Measurements from ENCODE around the gene MMP1.

Gene MMP1

DNA sequence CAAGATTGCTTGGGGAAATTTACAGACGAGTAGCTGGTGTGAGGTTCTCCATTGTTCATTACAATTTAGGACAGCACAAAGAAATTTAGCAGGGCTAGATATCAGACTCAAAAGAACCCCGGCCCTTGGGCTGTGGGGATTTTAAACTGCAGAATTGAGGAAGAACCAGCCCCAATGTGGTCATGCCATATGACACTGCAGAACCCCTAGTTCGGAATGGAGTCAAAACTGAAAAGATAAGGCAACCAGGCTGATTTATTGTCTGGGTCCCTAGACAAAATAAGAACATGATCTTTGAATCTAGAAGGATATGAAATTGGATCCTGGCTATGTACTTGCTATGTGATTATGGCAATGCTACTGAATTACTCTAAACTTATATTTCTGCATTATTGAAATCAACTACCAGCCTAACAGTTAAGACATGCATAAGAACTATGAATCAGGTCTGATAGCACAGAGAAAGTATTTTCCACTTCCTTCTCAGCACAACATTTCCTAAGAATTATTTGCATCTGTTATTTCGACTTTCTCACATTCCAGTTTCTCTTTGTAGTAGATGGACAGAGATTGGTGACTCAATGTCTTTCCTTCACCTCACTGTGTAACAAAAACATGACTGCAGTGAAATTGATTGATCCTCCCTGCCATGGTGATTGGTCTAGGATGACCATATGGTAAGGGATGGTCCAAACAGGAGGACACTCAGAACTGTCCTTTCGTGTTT lies 32.2 kb upstream of the MMP1 start:
- no peak overlapping the region for H3K27ac ChIP-seq (ENCODE audit: low read depth, low read length, poor library complexity, severe bottlenecking)
- H2AFZ ChIP-seq (ENCODE audit: low read length), result no peak overlapping the region
- no peaks in the 10 kb centered on the region for H4K20me1 ChIP-seq (ENCODE audit: insufficient read depth, low read length)
- no peaks in the 10 kb centered on the region; the same call in 1 of the 2 replicates for H3K27me3 ChIP-seq (ENCODE audit: insufficient read depth, low read length)
- H3F3A ChIP-seq (ENCODE audit: insufficient read depth, low read length), result no peaks in the 10 kb centered on the region
- H3K9me3 ChIP-seq (ENCODE audit: low read length), result no peaks in the 10 kb centered on the region
- H3K9me2 ChIP-seq (ENCODE audit: low read depth, low read length), result no peaks in the 10 kb centered on the region
- no peaks in the 10 kb centered on the region for H3K79me2 ChIP-seq (ENCODE audit: insufficient read depth, low read length)
- no peak overlapping the region for H3K4me2 ChIP-seq (ENCODE audit: low read length)
- H3K36me3 ChIP-seq (ENCODE audit: insufficient read depth, low read length), result no peaks in the 10 kb centered on the region
- H3K4me3 ChIP-seq (ENCODE audit: low read depth, low read length, poor library complexity, severe bottlenecking), result no peak overlapping the region
- TF ChIP-seq, protein P1, sequence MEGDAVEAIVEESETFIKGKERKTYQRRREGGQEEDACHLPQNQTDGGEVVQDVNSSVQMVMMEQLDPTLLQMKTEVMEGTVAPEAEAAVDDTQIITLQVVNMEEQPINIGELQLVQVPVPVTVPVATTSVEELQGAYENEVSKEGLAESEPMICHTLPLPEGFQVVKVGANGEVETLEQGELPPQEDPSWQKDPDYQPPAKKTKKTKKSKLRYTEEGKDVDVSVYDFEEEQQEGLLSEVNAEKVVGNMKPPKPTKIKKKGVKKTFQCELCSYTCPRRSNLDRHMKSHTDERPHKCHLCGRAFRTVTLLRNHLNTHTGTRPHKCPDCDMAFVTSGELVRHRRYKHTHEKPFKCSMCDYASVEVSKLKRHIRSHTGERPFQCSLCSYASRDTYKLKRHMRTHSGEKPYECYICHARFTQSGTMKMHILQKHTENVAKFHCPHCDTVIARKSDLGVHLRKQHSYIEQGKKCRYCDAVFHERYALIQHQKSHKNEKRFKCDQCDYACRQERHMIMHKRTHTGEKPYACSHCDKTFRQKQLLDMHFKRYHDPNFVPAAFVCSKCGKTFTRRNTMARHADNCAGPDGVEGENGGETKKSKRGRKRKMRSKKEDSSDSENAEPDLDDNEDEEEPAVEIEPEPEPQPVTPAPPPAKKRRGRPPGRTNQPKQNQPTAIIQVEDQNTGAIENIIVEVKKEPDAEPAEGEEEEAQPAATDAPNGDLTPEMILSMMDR (IDR thresholded peaks at IDR 0.05; ENCODE audit: low read length), result no peak
- TF ChIP-seq EZH2 (IDR thresholded peaks at IDR 0.05; ENCODE audit: borderline replicate concordance, low read length), result no peak
- no peaks in the 10 kb centered on the region for H3K4me1 ChIP-seq (ENCODE audit: insufficient read depth, low read length, severe bottlenecking)
- H3K9ac ChIP-seq (ENCODE audit: low read length), result no peak overlapping the region

DNA sequence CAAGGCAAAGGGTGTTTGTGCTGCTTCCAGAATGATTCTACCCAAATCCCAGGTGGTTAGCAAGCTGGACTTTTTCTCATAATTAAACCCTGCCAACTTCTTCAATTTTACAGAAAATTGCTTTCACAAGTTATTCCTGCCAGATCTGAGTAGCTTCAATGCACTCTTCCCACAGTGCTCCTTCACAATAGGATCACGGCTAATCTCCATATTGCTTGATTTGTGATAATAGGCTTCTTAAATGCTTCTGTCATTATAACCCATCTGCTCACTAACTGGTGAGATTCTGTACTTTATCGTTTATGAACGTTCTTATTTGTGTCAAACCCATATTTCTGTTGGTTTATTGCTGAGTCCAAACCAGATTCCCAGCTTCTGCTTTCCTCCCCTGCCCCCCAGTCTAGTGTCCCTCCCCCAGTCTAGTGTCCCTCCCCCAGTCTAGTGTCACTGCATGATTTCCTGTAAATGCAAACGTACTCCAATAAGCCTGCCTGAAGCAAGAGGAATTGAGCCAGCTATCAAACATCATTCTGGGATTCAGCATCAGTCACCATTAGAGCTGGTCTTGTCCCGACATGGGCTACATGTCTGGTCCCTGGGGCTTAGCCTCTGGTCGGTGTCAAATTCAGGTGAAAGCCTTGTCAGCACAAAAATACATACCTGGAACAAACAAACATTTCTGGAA lies 31.5 kb upstream of the MMP1 start:
- Histone ChIP-seq H3K27me3 (ENCODE audit: insufficient read depth, low read length) (no peaks in the 10 kb centered on the region; the same call in 1 of the 2 replicates), H3K36me3 (ENCODE audit: insufficient read depth, low read length) (no peaks in the 10 kb centered on the region), H4K20me1 (ENCODE audit: insufficient read depth, low read length) (no peaks in the 10 kb centered on the region), H2AFZ (ENCODE audit: low read length) (no peak overlapping the region), H3K4me3 (ENCODE audit: low read depth, low read length, poor library complexity, severe bottlenecking) (no peak overlapping the region), H3K9ac (ENCODE audit: low read length) (no peak overlapping the region), H3K9me2 (ENCODE audit: low read depth, low read length) (no peaks in the 10 kb centered on the region), H3K9me3 (ENCODE audit: low read length) (no peaks in the 10 kb centered on the region), H3K4me1 (ENCODE audit: insufficient read depth, low read length, severe bottlenecking) (no peaks in the 10 kb centered on the region), H3F3A (ENCODE audit: insufficient read depth, low read length) (no peaks in the 10 kb centered on the region), H3K4me2 (ENCODE audit: low read length) (no peak overlapping the region), H3K27ac (ENCODE audit: low read depth, low read length, poor library complexity, severe bottlenecking) (no peak overlapping the region), H3K79me2 (ENCODE audit: insufficient read depth, low read length) (no peaks in the 10 kb centered on the region)
- no peak for TF ChIP-seq EZH2 (IDR thresholded peaks at IDR 0.05; ENCODE audit: borderline replicate concordance, low read length)
- TF ChIP-seq, protein P1 (IDR thresholded peaks at IDR 0.05; ENCODE audit: low read length), result no peak

DNA sequence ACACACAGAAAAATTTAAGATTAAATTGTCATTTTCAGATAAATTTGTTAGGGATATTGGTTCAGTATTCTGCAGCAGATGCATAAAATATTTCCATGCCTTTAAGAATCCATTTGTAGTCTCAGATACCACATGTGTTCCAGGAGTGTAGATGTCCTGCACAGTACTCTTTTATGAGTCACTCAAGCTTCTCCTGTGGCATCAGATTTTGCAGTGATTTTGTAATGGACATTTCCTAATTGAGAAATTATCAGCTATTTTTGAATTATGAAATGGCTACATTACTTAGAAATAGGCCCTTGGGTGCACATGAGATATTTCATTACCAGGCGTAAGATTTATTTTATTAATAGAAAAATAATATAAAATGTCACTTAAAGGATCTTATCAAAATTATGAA lies 26.6 kb upstream of the MMP1 start:
- no peak overlapping the region for H3K4me2 ChIP-seq (ENCODE audit: low read length)
- H3K4me3 ChIP-seq (ENCODE audit: low read depth, low read length, poor library complexity, severe bottlenecking), result no peak overlapping the region
- H3K9me3 ChIP-seq (ENCODE audit: low read length), result no peaks in the 10 kb centered on the region
- no peaks in the 10 kb centered on the region for H3K27me3 ChIP-seq (ENCODE audit: insufficient read depth, low read length)
- H3K9ac ChIP-seq (ENCODE audit: low read length), result no peak overlapping the region
- no peaks in the 10 kb centered on the region for H3K79me2 ChIP-seq (ENCODE audit: insufficient read depth, low read length)
- no peaks in the 10 kb centered on the region for H4K20me1 ChIP-seq (ENCODE audit: insufficient read depth, low read length)
- no peak overlapping the region for H3K27ac ChIP-seq (ENCODE audit: low read depth, low read length, poor library complexity, severe bottlenecking)
- no peaks in the 10 kb centered on the region for H3K4me1 ChIP-seq (ENCODE audit: insufficient read depth, low read length, severe bottlenecking)
- H2AFZ ChIP-seq (ENCODE audit: low read length), result no peak overlapping the region
- no peaks in the 10 kb centered on the region for H3F3A ChIP-seq (ENCODE audit: insufficient read depth, low read length)
- H3K9me2 ChIP-seq (ENCODE audit: low read depth, low read length), result no peaks in the 10 kb centered on the region
- H3K36me3 ChIP-seq (ENCODE audit: insufficient read depth, low read length), result no peaks in the 10 kb centered on the region
- TF ChIP-seq, protein P1 (IDR thresholded peaks at IDR 0.05; ENCODE audit: low read length), result no peak
- no peak for TF ChIP-seq EZH2 (IDR thresholded peaks at IDR 0.05; ENCODE audit: borderline replicate concordance, low read length)

Data from OCI-LY1 (cell line).